Type B pancreatic cell (in vitro differentiated cells): ENCODE results near the gene TMEM163. TPM values are rescaled to one million over a fixed set of nuclear protein-coding genes. Genes with fewer than 3 reads are reported as not detected.

ENCODE experiments used
- DNase-seq: peaks from one replicate; pipeline ENCODE4 v3.0.0; 2021; ENCODE audit warnings: mixed read lengths; ENCODE audit not compliant: unreplicated experiment; ENCODE audit errors: extremely low spot score
- H3K27ac Mint-ChIP-seq: 2 replicates; pipeline ENCODE4 v1.8.0; 2021; ENCODE audit warnings: mild to moderate bottlenecking, mixed read lengths
- H3K27me3 Mint-ChIP-seq: 2 replicates; pipeline ENCODE4 v1.8.0; 2021; ENCODE audit warnings: mixed read lengths
- H3K36me3 Mint-ChIP-seq: 2 replicates; pipeline ENCODE4 v1.8.0; 2021; ENCODE audit warnings: mixed read lengths
- H3K4me1 Mint-ChIP-seq: one replicate; pipeline ENCODE4 v1.8.0; 2021; ENCODE audit warnings: mixed read lengths; ENCODE audit not compliant: unreplicated experiment
- H3K4me3 Mint-ChIP-seq: 2 replicates; pipeline ENCODE4 v1.8.0; 2021; ENCODE audit warnings: mild to moderate bottlenecking, mixed read lengths
- H3K9me3 Mint-ChIP-seq: 2 replicates; pipeline ENCODE4 v1.8.0; 2021; ENCODE audit warnings: mixed read lengths
- CTCF ChIP-seq: fragments of 200-600 bp; sonication (generic); conservative IDR thresholded peaks from 2 replicates; pipeline ENCODE4 v1.5.0; 2021; ENCODE audit warnings: antibody characterized with exemption, mild to moderate bottlenecking
- total RNA-seq: library from RNA; stranded (reverse); gene quantifications from 2 replicates; pipeline ENCODE4 v1.2.1, GENCODE V29; 2021; ENCODE audit warnings: low replicate concordance

Gene TMEM163
- total RNA-seq, 1 donor from 2014 or later: 4.0 TPM

DNA sequence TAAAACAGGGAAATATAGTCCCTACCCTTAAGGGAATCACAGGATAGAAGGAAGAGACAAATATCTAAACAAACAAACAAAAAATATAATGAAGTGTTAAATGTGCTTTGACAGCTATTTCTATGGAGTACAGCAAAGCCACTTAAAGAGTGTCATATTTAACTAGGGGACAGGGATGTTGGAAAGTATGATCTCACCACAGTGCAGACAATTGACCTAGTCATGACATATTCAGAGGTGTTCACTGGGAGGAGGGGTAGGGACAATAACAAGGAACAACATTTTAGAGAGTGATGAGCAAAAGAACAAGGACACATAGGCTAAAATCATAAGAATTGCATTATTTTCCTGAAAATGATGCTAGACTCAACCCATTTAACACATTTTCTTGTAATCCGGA lies 107.5 kb downstream of the TMEM163 start:
- Mint-ChIP-seq H3K4me3 (no peak overlapping the region), H3K27ac (no peak overlapping the region), H3K36me3 (no peaks in the 10 kb centered on the region), H3K9me3 (peaks cover 13% of the 10 kb centered on the region), H3K4me1 (no peaks in the 10 kb centered on the region), H3K27me3 (peaks cover 4% of the 10 kb centered on the region)
- TF ChIP-seq CTCF: no peak
- no peak for DNase-seq

DNA sequence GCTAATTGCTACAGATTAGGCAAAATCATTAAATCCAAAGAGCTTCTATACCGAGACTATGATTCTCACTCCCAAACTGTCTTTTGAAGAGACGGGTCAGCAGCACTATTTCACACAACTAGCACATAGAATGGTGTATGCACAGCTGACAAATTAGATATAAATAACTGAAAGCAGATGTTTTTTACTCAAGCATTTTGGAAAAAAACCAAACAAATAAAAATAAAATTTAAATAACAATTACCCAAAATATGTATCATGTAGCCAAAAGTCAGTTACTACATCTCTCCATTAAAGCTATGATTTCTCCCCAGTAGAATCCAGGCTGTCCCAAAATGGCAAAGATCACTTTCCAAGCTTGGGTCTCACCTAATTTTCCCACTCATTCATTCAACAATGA lies 107.9 kb downstream of the TMEM163 start:
- no peaks in the 10 kb centered on the region for H3K36me3 Mint-ChIP-seq
- peaks cover 4% of the 10 kb centered on the region for H3K27me3 Mint-ChIP-seq
- H3K9me3 Mint-ChIP-seq: peaks cover 13% of the 10 kb centered on the region
- DNase-seq: no peak
- TF ChIP-seq CTCF: no peak
- no peak overlapping the region for H3K4me3 Mint-ChIP-seq
- no peaks in the 10 kb centered on the region for H3K4me1 Mint-ChIP-seq
- no peak overlapping the region for H3K27ac Mint-ChIP-seq

DNA sequence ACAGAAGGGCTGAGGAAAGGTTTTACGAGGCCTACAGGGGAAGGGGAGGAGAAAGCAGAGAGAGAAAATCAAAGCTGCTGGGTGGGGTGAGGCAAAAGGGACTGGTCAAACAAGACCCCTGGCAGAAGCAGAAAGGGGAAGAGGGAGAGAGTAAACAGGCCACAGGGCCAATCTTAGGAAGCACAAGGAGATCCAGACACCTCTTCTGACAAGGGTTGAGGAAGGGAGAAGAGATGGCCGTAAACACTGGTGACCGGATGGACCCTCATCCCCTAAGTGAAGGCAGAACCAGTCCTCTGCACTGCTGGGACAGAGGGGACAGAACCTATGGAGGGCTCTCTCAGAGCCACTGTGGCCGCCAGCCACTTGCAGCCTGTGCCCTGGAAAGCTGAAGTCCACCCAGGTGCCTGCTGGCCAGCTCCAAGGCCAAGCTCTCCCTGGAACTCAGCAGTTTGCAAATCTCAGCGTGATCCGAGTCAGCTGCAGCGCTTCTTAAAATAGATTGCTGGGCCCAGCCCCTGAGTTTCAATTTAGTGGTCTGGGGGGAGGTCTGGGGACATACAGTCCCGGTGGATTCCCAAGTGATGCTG lies 108.8 kb downstream of the TMEM163 start:
- peaks cover 4% of the 10 kb centered on the region for H3K27me3 Mint-ChIP-seq
- DNase-seq: no peak
- H3K9me3 Mint-ChIP-seq: peaks cover 13% of the 10 kb centered on the region
- TF ChIP-seq CTCF: no peak
- no peaks in the 10 kb centered on the region for H3K4me1 Mint-ChIP-seq
- no peaks in the 10 kb centered on the region for H3K36me3 Mint-ChIP-seq
- no peak overlapping the region for H3K27ac Mint-ChIP-seq
- no peak overlapping the region for H3K4me3 Mint-ChIP-seq

DNA sequence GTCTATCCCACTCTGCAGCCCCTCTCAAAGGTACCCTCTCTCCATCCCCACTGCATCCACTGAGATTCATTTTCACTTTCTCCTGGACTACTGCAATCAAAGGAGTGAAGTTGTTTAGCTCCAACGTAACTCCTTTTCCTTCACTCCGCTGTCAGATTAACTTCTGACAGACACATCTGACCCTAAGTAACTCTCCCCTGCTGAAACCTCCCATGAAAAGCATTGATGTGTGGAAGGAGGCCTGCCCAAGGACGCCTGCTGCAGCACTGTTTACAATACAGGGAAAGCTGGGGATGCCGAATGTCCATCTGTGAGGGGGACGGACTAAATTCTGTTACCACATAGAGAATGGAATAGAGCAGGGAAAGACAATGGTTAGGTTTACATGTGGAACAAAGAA lies 114.8 kb downstream of the TMEM163 start:
- H3K27ac Mint-ChIP-seq: no peak overlapping the region
- no peaks in the 10 kb centered on the region for H3K9me3 Mint-ChIP-seq
- peaks cover 13% of the 10 kb centered on the region for H3K27me3 Mint-ChIP-seq
- DNase-seq: no peak
- H3K4me3 Mint-ChIP-seq: no peak overlapping the region
- no peaks in the 10 kb centered on the region for H3K36me3 Mint-ChIP-seq
- TF ChIP-seq CTCF: no peak
- peaks cover 5% of the 10 kb centered on the region for H3K4me1 Mint-ChIP-seq

DNA sequence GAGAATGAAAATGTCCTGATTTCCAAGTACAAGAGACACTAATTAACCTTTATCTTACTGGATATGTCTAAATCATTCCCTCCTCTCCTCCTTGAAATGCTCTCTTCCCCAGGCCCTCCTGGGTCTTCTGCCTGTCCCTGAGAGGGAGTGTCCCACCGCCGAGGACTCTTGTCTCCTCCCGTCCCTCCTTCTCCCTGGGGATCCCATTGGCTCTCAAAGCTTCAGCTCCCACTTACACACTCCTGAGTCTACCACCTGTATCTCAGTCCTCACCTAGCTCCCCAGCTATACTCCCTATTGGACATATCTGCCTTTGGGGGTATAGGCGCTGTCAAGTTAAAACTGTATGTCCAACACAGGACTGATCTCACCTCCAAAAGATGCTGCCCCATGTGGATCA lies 116.1 kb downstream of the TMEM163 start:
- no peaks in the 10 kb centered on the region for H3K9me3 Mint-ChIP-seq

More for the DNA sequence above, 116.1 kb downstream of the TMEM163 start:
- no peak for TF ChIP-seq CTCF
- Mint-ChIP-seq H3K27me3 (peaks cover 13% of the 10 kb centered on the region), H3K36me3 (no peaks in the 10 kb centered on the region), H3K4me1 (peaks cover 5% of the 10 kb centered on the region), H3K27ac (no peak overlapping the region), H3K4me3 (no peak overlapping the region)
- DNase-seq: no peak
